ENCODE results near the gene ANKMY2.

Gene ANKMY2

GRCh38 chr7:16619979-16620408 is 25.6 kb downstream of the ANKMY2 start:
- POLR2A ChIA-PET, result no interaction called here
- TF ChIP-seq CTCF (IDR thresholded peaks at IDR 0.05; ENCODE audit: insufficient read depth, low read length, missing control alignments), result no peak
- H3K4me3 ChIP-seq (ENCODE audit: low read depth, low read length), result no peak overlapping the region
- no peak for DNase-seq (ENCODE audit: low read depth, low spot score)
- CTCF ChIA-PET, result no interaction called here

GRCh38 chr7:16616542-16616941 is 29.0 kb downstream of the ANKMY2 start:
- CTCF ChIA-PET, result no interaction called here
- H3K4me3 ChIP-seq (ENCODE audit: low read depth, low read length), result no peak overlapping the region
- TF ChIP-seq CTCF (IDR thresholded peaks at IDR 0.05; ENCODE audit: insufficient read depth, low read length, missing control alignments), result no peak
- POLR2A ChIA-PET, result no interaction called here
- no peak for DNase-seq (ENCODE audit: low read depth, low spot score)

- ChIA-PET POLR2A (no interaction called here), CTCF (no interaction called here)
- no peak for DNase-seq (ENCODE audit: low read depth, low spot score)
- TF ChIP-seq CTCF (IDR thresholded peaks at IDR 0.05; ENCODE audit: insufficient read depth, low read length, missing control alignments), result no peak
- no peak overlapping the region for H3K4me3 ChIP-seq (ENCODE audit: low read depth, low read length)
These were observed 29.4 kb downstream of the ANKMY2 start for GRCh38 chr7:16616122-16616521.

- DNase-seq (ENCODE audit: low read depth, low spot score), result no peak
- no peak for TF ChIP-seq CTCF (IDR thresholded peaks at IDR 0.05; ENCODE audit: insufficient read depth, low read length, missing control alignments)
- H3K4me3 ChIP-seq (ENCODE audit: low read depth, low read length), result no peak overlapping the region
- ChIA-PET CTCF (interaction anchor here (0.8 kb wide), 1 partner anchor 51 kb away, joined by 3 read pairs; no protein-coding TSS in a partner anchor), POLR2A (no interaction called here)
These were observed 30.3 kb downstream of the ANKMY2 start for GRCh38 chr7:16615228-16615627.

DNA sequence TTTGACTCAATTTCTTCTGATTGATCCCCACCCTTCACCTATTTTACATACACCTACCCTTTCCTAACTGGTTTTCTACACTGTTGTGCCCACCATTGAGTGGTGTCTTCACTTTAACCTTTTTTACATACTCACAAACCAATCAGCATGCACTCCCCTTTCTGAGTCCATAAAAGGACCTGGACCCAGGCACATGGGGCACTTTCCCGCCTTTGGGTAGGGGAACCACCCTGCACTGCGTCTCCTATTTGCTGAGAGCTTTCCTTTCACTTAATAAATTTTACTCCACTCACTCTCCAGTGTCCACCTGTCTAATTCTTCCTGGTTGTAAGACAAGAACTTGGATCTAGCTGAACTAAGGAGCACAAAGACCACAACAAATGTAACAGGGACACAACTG is 33.8 kb downstream of the ANKMY2 start:
- no peak for TF ChIP-seq CTCF (IDR thresholded peaks at IDR 0.05; ENCODE audit: insufficient read depth, low read length, missing control alignments)
- DNase-seq (ENCODE audit: low read depth, low spot score), result no peak
- POLR2A ChIA-PET, result no interaction called here
- CTCF ChIA-PET, result interaction anchor here (0.8 to 1.6 kb wide), 3 partner anchors 9 to 511 kb away, joined by 3 to 5 read pairs (median 3); no protein-coding TSS in a partner anchor
- no peak overlapping the region for H3K4me3 ChIP-seq (ENCODE audit: low read depth, low read length)

DNA sequence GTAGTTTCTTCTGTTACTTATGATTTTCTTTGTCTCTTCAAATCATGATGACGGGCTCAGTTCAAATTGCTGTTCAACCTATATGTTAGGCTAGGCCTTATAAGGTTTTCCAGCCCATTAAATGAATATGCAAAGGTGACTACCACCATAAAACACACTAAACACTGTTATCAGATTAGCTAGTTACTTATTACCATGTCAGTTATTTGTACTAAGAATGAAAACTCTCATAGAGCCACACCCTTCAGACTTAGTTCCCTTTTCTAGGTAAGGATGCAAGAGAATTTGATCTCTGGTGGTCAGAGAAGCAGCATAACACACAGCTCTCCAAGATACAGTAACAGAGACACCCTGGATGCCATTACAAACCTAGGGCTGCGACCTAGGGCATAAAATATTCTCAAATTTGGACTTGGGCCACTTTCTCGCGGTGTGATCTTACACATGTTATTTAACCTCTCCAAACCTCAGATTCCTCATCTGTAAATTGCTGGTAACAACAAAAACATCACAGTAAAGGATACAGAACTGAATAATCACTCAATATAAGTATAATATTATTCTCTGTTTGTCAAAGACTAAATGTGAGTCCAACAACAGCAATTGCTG is 35.6 kb downstream of the ANKMY2 start:
- CTCF ChIA-PET, result interaction anchor here (0.7 to 1.6 kb wide), 3 partner anchors 8 to 14 kb away, joined by 3 to 5 read pairs (median 3); no protein-coding TSS in a partner anchor
- DNase-seq (ENCODE audit: low read depth, low spot score), result no peak
- no peak overlapping the region for H3K4me3 ChIP-seq (ENCODE audit: low read depth, low read length)
- POLR2A ChIA-PET, result no interaction called here
- no peak for TF ChIP-seq CTCF (IDR thresholded peaks at IDR 0.05; ENCODE audit: insufficient read depth, low read length, missing control alignments)

Data from AG04449 (cell line).